Embryonic facial prominence (tissue), 1 donor: Measurements from ENCODE around the gene LENG9.

Experiments used
- DNase-seq: peaks from one replicate; pipeline ENCODE4 v3.0.0-alpha.2; 2016; ENCODE audit errors: extremely low spot score

The LENG9 gene

DNA sequence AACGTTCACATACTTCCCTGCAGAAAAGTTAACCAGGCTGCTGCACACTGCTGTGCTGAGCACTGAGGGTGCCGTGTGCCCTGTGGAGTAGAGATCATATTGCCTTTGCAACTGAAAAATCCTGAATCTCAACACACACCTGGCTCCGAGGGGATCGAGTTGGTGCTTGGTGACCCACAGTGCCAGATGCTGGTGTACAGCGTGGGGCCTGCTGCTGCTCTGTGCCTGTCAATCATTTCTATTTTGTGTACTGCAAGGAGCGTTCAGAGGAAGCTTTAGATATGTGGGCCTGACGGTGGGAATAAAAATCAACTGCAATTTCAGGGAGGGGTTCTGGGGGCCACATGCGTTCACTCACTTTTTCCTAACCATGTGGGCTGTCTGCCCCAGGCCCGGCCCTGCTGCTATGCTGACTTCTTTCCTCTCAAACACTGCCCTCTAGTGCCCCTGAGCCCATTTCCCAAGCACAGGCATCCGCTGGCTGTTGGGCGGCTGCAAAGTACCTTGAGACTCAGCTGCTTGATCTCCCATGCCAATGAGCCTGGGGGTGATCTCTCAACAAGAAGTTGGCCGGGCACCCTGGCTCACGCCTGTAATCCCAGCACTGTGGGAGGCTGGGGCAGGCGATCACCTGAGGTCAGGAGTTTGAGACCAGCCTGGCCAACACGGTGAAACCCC, 24.3 kb downstream of the LENG9 start:
- DNase-seq, result no peak

DNA sequence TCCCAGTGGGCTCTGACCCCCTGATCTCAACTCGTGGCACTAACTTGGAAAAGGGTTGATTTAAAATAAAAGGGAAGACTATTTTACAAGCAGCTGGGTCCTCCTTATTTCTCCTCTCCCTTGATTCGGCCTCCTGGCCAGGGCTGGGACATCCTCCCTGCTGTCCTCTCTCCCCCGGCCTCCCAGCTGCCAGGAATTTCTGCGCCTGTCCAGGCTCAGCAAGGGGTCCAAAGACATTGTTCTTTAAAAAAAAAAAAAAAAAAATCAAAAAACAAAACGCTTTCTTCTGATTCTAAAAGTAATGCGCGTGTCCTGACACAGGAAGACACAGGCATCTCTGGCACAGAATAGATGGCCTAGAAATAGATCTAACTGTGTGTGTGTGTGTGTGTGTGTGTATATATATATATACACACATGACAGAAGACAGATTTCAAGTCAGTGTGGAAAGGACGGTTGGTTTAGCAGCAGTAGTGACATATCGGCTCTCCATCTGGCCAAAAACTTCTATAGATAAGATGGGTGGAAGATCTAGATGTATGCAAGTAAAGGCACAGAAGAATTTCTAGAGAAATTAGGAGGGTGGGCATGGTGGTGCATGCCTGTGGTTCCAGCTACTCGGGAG, 26.8 kb downstream of the LENG9 start:
- DNase-seq, result no peak

DNA sequence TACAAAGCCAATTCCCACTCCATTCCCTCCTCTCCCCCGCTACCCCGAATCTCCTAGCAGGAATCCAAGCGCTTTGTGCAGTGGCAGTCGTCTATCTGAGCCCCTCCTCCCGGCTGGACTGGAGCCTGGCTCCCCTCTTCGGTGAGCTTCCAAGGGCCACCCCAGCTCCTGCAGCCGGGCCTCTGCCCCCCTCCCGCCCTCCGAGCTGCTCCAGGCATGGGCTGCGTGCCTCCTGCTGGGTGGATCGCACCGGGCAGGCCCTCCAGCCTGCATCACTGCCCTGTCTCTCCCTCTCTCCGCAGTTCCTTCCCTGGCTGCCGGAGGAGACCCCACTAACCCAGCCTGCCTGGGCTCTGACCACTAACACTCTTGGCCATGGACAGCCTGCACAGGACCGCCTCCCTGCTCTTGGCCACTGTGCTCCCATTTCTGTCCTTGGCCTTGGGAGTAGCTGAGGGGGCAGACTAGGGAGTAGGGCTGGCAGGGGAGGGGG, 27.5 kb downstream of the LENG9 start:
- no peak for DNase-seq

DNA sequence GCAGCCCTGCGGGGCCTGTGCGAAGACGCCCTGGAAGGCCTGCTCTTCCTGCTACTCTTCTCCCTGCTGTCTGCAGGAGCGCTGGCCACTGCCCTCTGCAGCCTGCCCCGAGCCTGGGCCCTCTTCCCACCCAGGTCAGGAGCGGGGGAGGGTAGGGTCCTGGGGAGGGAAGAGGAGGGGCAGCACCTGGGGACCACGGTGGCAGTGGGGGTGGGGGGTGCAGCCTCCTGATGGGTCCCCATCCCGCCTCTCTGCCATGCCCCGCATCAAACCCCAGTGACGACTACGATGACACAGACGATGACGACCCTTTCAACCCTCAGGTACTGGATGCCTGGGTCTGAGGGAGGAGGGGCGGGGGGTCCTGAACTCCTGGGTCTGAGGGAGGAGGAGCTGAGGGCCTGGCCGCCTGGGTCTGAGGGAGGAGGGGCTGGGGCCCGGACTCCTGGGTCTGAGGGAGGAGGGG, 28.0 kb downstream of the LENG9 start:
- no peak for DNase-seq

DNA sequence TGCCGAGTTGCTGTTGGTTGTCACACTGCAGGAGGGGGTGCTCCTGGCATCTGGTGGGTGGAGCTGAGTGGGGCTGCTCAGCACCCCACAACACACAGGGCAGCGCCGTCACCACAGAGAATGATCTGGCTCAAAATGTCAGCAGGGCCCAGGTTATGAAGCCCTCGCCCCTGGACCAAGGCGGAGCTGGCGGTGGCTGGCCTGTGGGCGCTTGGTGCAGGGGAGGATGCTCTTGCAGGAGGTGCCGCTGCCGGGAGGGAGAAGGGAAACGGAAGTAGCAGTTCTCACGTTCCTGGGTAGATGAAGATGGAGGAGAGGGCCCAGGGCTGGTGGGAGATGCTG, 28.7 kb downstream of the LENG9 start:
- DNase-seq, result no peak

DNA sequence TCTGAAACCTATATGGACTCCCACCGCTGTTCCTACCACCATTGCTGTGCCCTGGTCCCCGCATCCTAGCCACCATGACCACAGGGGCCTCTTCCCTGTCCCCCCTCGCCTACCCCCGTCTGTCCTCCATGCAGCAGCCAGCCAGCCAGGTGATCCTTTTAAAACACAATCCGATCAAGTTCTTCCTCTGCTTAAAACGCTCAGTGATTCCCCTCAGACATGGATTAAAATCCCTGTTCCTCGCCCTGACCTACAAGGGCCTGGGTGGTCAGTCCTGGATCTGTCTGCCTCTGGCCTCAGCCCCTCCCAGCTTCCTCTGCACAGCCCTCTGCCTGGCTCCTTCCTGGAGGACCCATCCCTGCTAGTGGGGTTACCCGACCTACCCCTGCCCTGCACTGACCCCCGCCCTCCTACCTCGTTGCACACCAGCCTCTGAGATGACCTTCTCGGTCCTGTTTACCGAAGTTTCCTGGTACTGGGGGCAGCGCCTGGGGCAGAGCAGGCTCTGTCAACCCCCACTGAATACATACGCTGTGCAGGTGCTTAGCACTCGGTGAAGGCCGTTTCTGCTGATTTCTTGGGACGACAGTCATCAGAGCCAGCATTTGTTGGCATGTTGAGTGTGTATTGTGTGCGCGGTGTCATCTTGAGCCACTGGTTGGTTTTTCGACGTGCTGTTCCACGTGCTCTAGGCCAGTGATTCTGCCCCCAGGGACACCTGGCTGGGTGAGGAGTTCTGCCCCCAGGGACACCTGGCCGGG, 29.3 kb downstream of the LENG9 start:
- DNase-seq, result no peak

DNA sequence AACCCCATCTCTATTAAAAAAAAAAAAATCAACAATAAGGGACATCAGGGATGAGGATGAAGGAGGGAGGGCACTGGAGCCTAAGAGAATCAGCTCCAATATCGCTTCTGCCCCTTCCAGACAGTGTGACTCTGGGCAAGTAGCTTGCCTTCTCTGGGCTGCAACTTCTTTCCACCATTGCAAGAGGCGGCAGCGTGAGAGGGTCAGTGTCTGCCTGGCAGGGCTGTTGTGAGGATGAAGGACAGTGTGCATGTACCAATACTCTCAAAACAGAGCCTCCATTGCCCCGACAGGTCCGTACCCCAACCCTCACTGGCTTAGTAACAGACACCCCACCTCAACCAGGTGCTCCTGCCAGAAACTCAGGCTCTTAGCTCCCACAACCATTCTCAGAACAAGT, 29.9 kb downstream of the LENG9 start:
- DNase-seq, result no peak

DNA sequence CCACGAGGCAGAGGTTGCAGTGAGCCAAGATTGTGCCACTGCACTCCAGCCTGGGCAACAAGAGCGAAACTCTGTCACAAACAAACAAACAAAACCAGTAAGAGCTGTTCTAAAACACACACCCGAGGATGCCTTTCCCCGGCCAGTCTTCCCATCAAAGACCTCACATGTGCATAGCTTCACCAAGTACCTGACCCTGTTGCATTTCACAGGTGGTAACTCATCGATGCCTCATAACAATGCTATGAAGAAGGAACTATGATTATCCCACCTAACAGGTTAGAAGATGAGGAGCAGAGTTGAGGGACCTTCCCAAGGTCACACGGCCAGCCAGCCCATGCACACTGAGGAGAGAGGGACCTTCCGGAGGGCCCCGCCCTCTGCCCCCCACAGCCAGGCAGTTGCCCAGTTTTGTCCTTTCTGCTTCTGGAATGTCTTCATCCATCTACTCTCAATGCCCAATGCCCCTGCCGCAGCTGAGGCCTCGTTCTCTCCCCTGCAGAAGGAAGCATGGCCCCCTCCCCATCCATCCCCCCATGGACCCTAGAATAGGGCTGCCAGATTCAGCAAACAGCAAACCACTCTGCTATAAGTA, 31.3 kb downstream of the LENG9 start:
- DNase-seq, result no peak

DNA sequence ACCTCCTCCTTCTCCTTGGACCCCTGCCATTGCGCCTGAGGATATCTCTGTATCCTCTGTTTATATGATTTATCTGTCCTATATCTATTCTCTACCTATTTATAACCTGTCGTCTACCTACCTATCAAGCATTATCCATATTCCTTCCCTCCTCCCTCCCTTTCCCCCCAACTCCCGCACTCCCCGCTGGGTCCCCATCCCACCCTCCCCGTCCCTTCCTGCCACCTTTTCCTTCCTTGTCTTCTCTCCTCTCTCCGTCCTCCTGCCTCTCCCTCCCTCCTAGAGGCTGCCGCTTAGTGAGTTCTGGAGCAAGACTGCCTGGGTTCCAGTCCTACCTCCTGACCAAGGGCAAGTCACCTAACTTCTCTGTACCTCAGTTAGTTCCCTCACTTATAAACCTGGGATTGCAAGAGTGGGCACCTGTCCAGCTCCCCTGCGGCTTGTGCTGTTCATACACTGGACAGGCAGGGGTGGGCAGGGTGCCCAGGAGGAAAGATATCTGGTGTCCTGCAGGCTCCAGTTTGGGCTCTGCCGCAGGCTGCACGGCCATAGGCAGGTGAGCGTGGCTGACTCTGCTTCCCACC, 32.2 kb downstream of the LENG9 start:
- DNase-seq, result no peak

DNA sequence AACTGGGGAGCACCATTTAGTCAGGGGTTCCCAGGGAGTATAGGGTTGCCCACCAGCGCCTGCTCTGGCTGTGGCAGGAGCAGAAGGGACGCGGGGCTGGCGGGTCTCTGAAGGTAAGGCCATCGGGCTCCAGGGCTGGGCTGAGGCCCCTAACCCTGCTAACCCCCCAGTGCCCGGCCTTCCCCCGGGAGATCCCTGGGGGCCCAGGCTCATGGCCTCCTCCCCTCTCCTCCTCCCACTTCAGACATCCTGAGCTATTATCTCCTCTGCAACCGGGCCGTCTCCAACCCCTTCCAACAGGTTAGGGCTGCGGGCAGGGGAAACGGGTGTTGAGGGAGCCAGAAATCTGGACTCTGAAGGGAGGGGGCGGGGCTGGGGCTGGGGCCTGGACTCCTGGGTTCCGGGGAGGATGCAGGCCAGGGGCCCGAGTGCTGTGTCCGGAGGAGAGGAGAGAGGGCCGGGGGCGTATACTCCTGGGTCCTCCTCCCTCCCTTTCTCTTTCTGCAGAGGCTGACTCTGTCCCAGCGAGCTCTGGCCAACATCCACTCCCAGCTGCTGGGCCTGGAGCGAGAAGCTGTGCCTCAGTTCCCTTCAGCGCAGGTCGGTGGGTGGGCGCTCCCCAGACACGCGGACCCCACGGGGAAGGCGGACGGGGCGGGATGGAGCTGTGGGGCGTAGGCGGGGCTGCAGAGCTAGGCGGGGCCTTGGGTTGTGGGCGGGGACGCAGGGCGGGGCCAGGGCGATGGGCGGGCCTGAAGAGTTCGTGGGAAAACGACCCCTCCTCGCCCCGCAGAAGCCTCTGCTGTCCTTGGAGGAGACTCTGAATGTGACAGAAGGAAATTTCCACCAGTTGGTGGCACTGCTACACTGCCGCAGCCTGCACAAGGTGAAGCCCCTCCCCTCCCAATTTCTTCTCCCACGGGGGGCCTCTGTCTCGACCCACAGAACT, 33.0 kb downstream of the LENG9 start:
- no peak for DNase-seq

DNA sequence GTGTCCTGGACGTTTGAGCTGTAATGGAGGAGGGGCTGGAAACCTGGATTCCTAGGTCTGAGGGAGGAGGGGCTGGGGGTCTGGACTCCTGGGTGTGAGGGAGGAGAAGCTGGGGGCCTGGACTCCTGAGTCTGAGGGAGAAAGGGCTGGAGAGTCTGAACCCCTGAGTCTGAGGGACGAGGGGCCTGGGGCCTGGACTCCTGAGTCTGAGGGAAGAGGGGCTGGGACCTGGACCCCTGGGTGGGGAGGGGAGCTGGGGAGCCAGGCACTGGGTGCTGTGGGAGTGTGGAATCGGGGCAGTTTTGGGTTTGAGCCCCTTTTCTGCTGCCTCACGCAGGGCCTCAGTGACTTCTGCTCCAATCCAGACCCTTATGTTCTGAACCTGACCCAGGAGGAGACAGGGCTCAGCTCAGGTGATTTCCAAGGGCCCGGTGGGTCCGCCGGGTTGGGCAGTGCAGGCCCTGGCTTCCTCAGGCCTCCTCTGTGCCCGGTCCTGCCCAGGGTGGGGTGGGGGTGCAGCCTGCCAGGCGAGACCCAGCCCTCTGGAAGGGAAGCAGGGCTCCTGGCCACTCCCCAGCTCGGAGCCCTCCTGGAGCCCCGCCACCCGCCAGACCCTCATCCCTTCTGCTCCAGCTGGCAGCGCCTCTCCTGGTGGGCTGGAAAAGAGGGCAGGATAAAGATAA, 33.9 kb downstream of the LENG9 start:
- DNase-seq, result no peak

DNA sequence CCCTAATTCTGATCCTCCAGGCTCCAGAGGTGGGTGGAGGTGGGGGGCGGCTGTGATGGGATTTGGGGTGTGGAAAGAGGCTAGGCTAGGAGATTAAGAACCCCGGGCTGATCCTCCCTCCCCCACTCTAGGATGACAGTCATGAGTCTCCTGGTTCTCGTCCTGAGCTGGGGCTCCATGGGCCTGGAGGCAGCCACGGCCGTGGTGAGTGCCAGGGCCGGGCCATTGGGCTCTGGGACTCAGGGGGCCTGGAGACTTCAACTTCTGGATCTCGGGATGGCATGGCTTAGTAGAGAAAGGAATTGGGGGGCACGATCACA, 34.4 kb downstream of the LENG9 start:
- DNase-seq, result no peak

DNA sequence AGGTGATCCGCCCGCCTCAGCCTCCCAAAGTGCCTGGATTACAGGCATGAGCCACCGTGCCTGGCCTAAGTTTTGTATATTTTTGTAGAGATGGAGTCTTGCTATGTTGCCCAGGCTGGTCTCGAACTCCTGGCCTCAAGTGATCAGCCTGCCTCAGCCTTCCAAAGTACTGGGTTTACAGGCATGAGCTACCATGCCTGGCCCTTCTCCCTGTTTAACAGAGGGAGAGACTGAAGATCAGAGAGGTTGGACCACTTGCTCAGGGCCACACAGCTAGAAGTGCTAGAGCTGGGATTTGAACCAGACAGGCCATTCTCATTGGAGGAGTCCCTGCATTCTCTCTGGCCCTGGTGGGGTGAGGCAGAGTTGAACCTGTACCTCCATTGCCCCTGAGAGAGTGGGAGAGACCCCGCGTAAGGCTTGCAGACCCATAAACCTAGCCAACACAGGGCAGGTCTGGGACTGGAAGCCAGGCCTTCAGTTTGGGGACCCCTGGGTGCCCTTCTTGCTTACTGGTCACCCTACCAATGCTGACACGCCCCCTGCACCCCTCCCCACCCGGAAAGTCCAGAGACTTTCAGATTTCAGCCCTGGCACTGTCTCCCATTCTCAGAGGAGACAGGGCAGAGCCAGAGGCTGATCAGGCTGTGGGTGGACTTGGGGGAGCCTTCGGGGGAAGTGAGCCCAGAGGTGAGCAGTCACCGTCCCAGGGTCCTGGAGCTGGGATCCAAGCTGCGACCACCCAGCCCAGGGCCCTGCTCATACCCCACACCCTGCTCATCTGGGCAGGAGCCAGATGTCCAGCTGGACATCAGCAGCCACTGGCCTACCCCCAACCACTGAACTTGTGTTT, 35.0 kb downstream of the LENG9 start:
- DNase-seq, result no peak

DNA sequence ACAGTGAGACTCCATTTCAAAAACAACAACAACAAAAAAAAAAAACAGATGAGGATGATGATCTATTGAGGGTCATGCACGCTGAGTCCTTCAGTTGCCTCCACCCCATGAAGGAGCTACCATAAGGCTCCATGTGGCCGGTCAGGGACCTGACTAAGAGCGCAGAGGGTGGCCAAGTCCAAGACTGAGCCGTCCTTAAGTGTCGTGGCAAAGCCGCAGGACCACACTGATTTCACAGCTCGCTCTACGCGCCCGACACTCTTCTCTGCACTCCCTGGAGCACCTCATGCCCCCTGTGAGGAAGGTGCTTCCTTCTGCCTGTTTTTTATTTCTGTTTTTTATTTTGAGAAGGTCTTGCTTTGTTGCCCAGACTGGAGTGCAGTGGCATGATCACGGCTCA, 36.0 kb downstream of the LENG9 start:
- DNase-seq, result no peak

DNA sequence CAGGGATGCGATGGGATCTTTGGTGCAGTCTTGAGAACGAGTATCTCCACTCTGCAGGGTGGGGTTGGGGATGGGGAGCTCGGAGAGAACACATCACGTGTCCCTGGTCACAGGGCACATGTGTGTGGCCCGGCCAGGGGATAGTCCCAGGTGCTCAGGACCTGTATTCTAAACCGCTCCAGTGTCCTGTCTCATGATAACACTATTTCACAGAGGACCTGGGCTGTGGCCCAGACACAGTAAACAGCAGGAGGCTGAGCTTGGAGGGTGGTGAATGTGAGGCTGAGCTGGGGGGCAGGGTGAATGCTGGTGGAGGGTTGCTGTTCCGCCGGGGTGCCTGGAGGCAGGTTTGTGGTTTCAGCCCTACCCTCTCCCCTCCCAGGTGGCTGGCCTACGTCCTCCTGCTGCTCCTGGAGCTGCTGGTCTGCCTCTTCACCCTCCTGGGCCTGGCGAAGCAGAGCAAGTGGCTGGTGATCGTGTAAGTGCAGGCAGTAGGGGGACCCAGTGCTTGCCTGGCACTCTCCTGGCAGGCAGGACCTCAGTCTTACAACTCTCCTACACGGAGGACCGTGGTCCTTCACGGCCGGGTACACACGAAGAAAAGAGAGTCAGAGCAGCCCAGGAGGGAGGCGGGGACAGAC, 37.2 kb downstream of the LENG9 start:
- DNase-seq, result no peak

DNA sequence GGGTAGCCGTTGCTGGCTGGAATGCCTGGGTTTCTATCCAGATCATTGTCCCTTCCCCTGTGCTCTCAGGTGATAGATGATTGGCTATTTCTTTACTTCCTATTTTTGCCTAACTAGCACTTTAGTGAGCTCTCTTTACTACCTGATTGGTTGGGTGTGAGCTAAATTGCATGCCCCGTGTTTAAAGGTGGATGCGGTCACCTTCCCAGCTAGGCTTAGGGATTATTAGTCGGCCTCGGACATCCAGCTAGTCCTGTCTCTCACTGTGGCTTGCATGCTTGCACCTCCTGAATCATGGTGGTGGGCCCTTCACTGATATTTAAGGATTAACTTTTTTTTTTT, 38.2 kb downstream of the LENG9 start:
- DNase-seq, result no peak

DNA sequence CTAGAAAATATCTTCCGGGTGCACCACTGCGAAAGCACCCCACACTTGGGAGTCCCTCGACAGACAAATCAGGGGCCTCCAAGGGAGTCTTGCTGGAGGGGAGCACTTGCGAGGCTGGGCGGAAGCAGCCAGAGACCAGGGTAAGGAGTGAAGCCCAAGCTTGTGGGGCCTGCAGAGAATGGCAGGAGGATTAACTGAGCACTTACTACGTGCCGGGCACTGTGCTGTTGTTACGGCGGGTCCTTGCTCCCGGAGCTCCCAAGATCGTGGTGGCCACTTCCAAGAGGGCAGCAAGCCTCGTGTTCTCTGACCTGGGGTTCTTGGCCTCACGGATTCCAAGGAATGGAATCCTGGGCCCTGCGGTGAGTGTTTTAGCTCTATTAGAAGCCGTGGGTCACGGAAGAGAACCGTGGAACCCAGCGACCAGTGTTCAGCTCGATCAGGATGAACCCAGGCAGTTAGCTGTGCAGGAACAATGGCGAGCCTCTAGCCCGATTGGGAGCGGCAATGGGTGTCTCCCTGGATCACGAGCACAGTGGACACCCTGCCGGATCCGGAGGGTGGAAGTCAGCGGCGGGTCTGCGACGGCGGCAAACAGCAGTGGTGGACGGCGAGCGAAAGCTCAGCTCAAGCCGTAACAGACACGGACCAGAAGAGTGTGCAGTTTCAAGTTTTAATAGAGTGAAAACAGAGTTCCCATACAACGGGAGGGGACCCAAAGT, 38.8 kb downstream of the LENG9 start:
- DNase-seq, result no peak

DNA sequence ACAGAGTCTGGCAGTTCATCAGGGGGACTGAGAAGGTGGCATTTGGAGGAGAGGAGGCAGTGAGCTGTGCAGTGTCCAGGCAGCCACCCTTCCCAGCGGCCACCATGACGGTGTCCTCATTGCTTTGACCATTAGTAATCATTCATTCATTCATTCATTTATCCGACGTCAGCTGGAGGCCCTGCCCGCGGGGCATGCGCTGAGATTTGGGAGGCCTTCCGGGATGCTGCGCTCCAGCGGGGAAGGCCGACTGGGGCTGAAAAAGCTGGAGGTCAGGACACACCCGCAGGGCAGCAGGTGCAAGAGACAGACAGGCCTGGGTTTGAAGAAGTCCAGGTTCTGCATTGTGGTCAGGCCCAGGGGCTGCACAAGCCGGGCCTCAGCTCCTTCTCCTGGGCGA, 39.4 kb downstream of the LENG9 start:
- DNase-seq, result no peak

DNA sequence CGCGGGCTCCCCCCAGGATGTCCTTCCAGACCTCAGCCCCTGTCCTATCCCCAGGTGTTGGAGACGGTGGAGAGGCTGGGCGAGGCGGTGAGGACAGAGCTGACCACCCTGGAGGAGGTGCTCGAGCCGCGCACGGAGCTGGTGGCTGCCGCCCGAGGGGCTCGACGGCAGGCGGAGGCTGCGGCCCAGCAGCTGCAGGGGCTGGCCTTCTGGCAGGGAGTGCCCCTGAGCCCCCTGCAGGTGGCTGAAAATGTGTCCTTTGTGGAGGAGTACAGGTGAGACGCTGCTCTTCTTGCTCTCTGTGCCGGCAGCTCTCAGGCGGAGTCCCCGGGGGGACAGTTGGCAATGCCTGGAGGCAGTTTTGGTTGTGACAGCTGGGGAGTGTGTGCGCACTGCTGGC, 41.4 kb downstream of the LENG9 start:
- no peak for DNase-seq
